Camera-type eye (tissue), 1 donor: ENCODE data around the gene SRY. TPM values are rescaled to one million over a fixed set of nuclear protein-coding genes. Genes with fewer than 3 reads are reported as not detected.

Experiments used
- total RNA-seq: library from RNA; depleted of rRNA; stranded (reverse); fragments of >200 nt; gene quantifications from one replicate; pipeline ENCODE4 v1.2.3, GENCODE V29; 2014

The SRY gene
- total RNA-seq = not detected

DNA sequence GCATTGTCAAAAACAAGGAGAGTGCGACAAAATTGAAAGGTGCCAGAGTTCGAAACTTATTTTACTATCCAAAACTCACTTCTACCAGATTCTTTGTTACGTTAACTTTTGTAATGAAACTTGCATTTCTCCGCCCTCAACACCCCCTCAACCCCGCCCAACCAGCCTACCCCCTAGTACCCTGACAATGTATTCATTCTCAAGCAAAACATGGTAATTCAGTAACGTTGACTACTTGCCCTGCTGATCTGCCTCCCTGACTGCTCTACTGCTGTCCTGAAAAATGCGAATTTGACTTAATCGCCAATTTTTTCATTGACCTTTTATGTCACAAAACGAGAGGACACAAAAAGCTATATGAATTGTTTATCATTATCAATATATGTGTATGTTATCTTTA lies at the start of gene SRY:
Gene SRY (minus strand): TSS at position 83 of the 400 bp plus-strand sequence. CDS start 79 bp downstream, at position 4.

Other genes starting within 250 kb of the SRY start
- not detected for gene RPS4Y1, start 53.9 kb upstream of the SRY start, total RNA-seq
- gene ZFY, start 147.7 kb upstream of the SRY start, total RNA-seq = not detected